Chondrocyte (in vitro differentiated cells): ENCODE results near the gene PA2G4. TPM values are rescaled to one million over a fixed set of nuclear protein-coding genes. Genes with fewer than 3 reads are reported as not detected.

Experiments used
- DNase-seq: peaks from one replicate; pipeline ENCODE4 v3.0.0; 2021; ENCODE audit warnings: mixed read lengths, low spot score
- H3K27ac Mint-ChIP-seq: one replicate; pipeline ENCODE4 v1.8.0; 2021; ENCODE audit warnings: mild to moderate bottlenecking, moderate library complexity, mixed read lengths; ENCODE audit not compliant: unreplicated experiment
- H3K27me3 Mint-ChIP-seq: 2 replicates; pipeline ENCODE4 v1.8.0; 2021; ENCODE audit warnings: low read depth, mixed read lengths
- H3K36me3 Mint-ChIP-seq: 2 replicates; pipeline ENCODE4 v1.8.0; 2021; ENCODE audit warnings: low read depth, mixed read lengths
- H3K4me1 Mint-ChIP-seq: 2 replicates; pipeline ENCODE4 v1.8.0; 2021; ENCODE audit warnings: low read depth, mild to moderate bottlenecking, mixed read lengths
- H3K4me3 Mint-ChIP-seq: one replicate; pipeline ENCODE4 v1.8.0; 2021; ENCODE audit warnings: mild to moderate bottlenecking, moderate library complexity, mixed read lengths; ENCODE audit not compliant: unreplicated experiment
- H3K9me3 Mint-ChIP-seq: 2 replicates; pipeline ENCODE4 v1.8.0; 2021; ENCODE audit warnings: low read depth, mixed read lengths
- total RNA-seq: library from RNA; stranded (reverse); gene quantifications from 3 replicates; pipeline ENCODE4 v1.2.1, GENCODE V29; 2021
- TF ChIP-seq, protein P1 (sequence below): fragments of 200-600 bp; sonication (generic); IDR thresholded peaks from 2 replicates; pipeline ENCODE4 v1.5.0; 2021; ENCODE audit warnings: antibody characterized with exemption, mild to moderate bottlenecking, moderate library complexity

The PA2G4 gene
- total RNA-seq, 1 donor from 2014 or later: 65.1 TPM

DNA sequence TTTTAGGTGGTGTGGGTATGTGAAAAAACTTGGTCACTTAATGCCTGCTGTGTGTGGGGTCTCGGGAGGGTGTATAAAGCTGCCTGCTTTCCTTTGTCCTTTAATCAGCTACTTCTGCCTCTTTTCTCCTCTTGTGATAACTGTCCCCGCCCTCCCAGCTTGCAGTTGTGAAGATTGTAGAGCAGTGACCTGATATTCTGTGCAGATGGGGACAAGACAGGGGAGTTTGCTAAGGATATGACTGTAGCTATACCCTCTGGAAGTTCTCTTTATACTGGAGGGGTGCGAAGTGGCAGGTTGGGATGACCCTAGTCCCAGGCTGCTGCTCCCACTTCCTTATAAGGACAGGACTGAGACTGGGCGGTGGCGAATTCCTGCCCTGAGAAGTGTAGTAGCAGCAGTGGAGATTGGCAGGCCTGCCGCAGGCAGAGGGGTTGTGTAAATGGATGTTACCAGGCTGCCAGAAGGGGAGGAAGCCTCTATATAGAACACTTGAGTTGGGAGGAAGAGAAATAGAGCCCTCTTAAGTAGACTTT, 54.6 kb downstream of the PA2G4 start:
- Mint-ChIP-seq H3K4me1 (peaks cover 40% of the 10 kb centered on the region), H3K36me3 (peaks cover 39% of the 10 kb centered on the region), H3K27ac (peak overlapping the region; percentile 99), H3K27me3 (no peaks in the 10 kb centered on the region), H3K9me3 (no peaks in the 10 kb centered on the region), H3K4me3 (peak overlapping the region; percentile 94)
- DNase-seq: peak; percentile 92
- TF ChIP-seq, protein P1, sequence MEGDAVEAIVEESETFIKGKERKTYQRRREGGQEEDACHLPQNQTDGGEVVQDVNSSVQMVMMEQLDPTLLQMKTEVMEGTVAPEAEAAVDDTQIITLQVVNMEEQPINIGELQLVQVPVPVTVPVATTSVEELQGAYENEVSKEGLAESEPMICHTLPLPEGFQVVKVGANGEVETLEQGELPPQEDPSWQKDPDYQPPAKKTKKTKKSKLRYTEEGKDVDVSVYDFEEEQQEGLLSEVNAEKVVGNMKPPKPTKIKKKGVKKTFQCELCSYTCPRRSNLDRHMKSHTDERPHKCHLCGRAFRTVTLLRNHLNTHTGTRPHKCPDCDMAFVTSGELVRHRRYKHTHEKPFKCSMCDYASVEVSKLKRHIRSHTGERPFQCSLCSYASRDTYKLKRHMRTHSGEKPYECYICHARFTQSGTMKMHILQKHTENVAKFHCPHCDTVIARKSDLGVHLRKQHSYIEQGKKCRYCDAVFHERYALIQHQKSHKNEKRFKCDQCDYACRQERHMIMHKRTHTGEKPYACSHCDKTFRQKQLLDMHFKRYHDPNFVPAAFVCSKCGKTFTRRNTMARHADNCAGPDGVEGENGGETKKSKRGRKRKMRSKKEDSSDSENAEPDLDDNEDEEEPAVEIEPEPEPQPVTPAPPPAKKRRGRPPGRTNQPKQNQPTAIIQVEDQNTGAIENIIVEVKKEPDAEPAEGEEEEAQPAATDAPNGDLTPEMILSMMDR: no peak

DNA sequence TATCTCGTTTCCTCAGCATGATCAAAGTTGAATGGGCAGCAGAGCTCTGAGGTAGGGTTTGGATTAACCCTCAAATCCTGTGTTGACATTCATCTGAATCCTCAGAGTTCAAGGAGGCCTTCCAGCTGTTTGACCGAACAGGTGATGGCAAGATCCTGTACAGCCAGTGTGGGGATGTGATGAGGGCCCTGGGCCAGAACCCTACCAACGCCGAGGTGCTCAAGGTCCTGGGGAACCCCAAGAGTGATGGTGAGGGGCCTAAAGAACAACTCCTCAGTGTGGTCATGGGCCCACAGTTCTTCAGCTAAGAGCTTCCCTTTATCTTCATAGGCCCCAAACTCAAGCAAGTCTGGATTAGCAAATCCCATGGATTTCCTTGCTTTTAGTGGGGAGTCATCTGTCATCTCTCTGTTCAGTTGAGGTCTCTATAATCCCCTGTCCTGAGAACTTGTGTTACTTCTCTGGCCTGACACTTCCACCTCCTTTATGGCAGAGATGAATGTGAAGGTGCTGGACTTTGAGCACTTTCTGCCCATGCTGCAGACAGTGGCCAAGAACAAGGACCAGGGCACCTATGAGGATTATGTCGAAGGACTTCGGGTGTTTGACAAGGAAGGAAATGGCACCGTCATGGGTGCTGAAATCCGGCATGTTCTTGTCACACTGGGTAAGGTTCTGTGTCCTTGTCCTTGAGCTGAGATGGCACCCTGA, 55.3 kb downstream of the PA2G4 start:
- TF ChIP-seq, protein P1: no peak
- peak; percentile 27 for DNase-seq
- peaks cover 45% of the 10 kb centered on the region for H3K36me3 Mint-ChIP-seq
- H3K9me3 Mint-ChIP-seq: no peaks in the 10 kb centered on the region
- H3K27me3 Mint-ChIP-seq: no peaks in the 10 kb centered on the region
- peak overlapping the region; percentile 94 for H3K4me3 Mint-ChIP-seq
- H3K4me1 Mint-ChIP-seq: peaks cover 40% of the 10 kb centered on the region
- peak overlapping the region; percentile 99 for H3K27ac Mint-ChIP-seq

DNA sequence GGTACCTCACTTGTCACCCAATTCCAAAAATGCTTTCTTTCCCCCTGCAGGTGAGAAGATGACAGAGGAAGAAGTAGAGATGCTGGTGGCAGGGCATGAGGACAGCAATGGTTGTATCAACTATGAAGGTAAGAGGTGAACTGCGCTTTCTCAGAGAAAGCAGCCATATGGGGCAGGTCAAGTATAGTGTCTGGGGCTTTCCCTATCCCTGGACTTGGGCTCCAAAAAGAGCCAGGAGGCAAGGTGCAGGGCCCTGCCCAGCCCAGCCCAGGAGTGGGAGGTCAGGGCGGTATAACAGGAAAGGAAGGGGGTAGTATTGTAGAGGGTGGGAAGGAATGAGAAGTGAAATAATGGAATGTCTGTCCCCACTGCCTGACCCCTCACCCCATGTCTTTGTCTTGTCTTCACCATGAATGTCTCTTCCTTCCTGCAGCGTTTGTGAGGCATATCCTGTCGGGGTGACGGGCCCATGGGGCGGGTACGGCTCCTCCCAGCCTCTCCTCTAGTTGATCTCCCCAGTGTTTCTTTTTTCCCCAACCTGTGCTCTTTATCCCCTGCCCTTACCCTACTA, 55.9 kb downstream of the PA2G4 start:
- Mint-ChIP-seq H3K4me3 (peak overlapping the region; percentile 94), H3K9me3 (no peaks in the 10 kb centered on the region), H3K4me1 (peaks cover 40% of the 10 kb centered on the region), H3K27me3 (no peaks in the 10 kb centered on the region), H3K27ac (peak overlapping the region; percentile 99), H3K36me3 (peaks cover 45% of the 10 kb centered on the region)
- TF ChIP-seq, protein P1: no peak
- DNase-seq: peak; percentile 38

DNA sequence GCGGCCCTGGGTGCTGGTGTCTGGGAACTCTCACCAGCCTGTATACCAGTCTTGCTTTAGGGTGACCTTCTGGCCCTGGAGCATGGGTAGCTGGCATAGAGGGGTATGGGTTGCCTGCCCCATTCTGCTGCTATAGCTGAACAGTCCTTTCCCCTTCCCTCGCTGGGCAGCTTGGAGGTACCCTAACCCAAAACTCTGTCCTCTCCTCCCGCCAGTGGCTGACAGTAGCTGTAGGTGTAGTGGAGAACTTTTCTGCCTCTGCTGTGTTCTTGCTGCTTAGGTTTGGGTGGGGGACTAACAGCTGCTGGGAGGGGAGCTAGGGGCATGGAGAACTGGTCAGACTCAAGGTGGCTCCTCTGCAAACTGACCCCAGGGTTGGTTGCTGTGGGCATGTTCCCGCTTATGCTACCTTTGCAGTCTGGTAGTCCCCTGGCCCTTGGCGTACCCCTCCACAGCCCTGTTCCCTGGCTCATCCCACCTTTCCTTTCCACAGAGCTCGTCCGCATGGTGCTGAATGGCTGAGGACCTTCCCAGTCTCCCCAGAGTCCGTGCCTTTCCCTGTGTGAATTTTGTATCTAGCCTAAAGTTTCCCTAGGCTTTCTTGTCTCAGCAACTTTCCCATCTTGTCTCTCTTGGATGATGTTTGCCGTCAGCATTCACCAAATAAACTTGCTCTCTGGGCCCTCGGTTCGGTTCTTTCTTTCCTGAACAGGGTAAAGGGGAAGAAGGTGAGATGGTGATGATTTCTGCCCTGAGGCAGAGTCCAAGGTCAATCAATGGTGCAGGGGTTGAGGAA, 56.7 kb downstream of the PA2G4 start:
- Mint-ChIP-seq H3K27me3 (no peaks in the 10 kb centered on the region), H3K36me3 (peaks cover 42% of the 10 kb centered on the region), H3K4me1 (peaks cover 37% of the 10 kb centered on the region), H3K4me3 (peak overlapping the region; percentile 94), H3K9me3 (no peaks in the 10 kb centered on the region), H3K27ac (peak overlapping the region; percentile 99)
- peak; percentile 53 for DNase-seq
- TF ChIP-seq, protein P1: no peak
